OCI-LY1 (cell line): ENCODE data around the gene VAV2.

Experiments
- H2AFZ ChIP-seq: fragments of 200-600 bp; sonication (generic), shearing (Covaris generic); 2 replicates; pipeline ENCODE4 v1.6.0; 2014; ENCODE audit warnings: antibody characterized with exemption, mild to moderate bottlenecking, low read length
- H3F3A ChIP-seq: fragments of 200-600 bp; sonication (generic), shearing (Covaris generic); 2 replicates; pipeline ENCODE4 v1.6.0; 2014; ENCODE audit warnings: mild to moderate bottlenecking, antibody characterized with exemption, low read length, moderate library complexity; ENCODE audit not compliant: insufficient read depth
- H3K27ac ChIP-seq: fragments of 200-600 bp; sonication (generic); 2 replicates; pipeline ENCODE4 v1.5.1; 2014; ENCODE audit warnings: low read length, mixed run types, mild to moderate bottlenecking, low read depth; ENCODE audit not compliant: poor library complexity, severe bottlenecking
- H3K27me3 ChIP-seq: fragments of 200-600 bp; sonication (generic); 2 replicates; pipeline ENCODE4 v1.6.0; 2014; ENCODE audit warnings: antibody characterized with exemption, mild to moderate bottlenecking, low read length, moderate library complexity; ENCODE audit not compliant: insufficient read depth
- H3K36me3 ChIP-seq: fragments of 200-600 bp; sonication (generic); 2 replicates; pipeline ENCODE4 v1.6.1; 2014; ENCODE audit warnings: mild to moderate bottlenecking, antibody characterized with exemption, low read length, moderate library complexity, mixed read lengths; ENCODE audit not compliant: insufficient read depth
- H3K4me1 ChIP-seq: fragments of 200-600 bp; sonication (generic); 2 replicates; pipeline ENCODE4 v1.5.1; 2014; ENCODE audit warnings: mild to moderate bottlenecking, low read length, moderate library complexity; ENCODE audit not compliant: insufficient read depth, severe bottlenecking
- H3K4me2 ChIP-seq: fragments of 200-600 bp; sonication (generic), shearing (Covaris generic); 2 replicates; pipeline ENCODE4 v1.6.1; 2014; ENCODE audit warnings: low read length
- H3K4me3 ChIP-seq: fragments of 200-600 bp; sonication (generic); 2 replicates; pipeline ENCODE4 v1.5.1; 2014; ENCODE audit warnings: low read length, low read depth, mild to moderate bottlenecking, mixed read lengths; ENCODE audit not compliant: poor library complexity, severe bottlenecking
- H3K79me2 ChIP-seq: fragments of 200-600 bp; shearing (Covaris generic); 2 replicates; pipeline ENCODE4 v1.6.1; 2016; ENCODE audit warnings: mixed run types, low read length, mixed read lengths; ENCODE audit not compliant: insufficient read depth
- H3K9ac ChIP-seq: fragments of 200-600 bp; sonication (generic), shearing (Covaris generic); 2 replicates; pipeline ENCODE4 v1.6.1; 2014; ENCODE audit warnings: mild to moderate bottlenecking, low read length, mixed read lengths
- H3K9me2 ChIP-seq: fragments of 200-600 bp; sonication (generic), shearing (Covaris generic); 2 replicates; pipeline ENCODE4 v1.6.1; 2014; ENCODE audit warnings: low read depth, mild to moderate bottlenecking, low read length, mixed read lengths
- H3K9me3 ChIP-seq: fragments of 200-600 bp; shearing (Covaris generic); 2 replicates; pipeline ENCODE4 v1.6.1; 2014; ENCODE audit warnings: low read length, mixed read lengths
- H4K20me1 ChIP-seq: fragments of 200-600 bp; sonication (generic), shearing (Covaris generic); 2 replicates; pipeline ENCODE4 v1.6.0; 2016; ENCODE audit warnings: mild to moderate bottlenecking, low read length; ENCODE audit not compliant: insufficient read depth
- EZH2 ChIP-seq: fragments of 200-600 bp; sonication (generic), shearing (Covaris generic); IDR thresholded peaks from 2 replicates; pipeline ENCODE4 v1.8.0; 2017; ENCODE audit warnings: borderline replicate concordance, mixed run types, mild to moderate bottlenecking, antibody characterized with exemption, low read length, moderate library complexity, mixed read lengths
- TF ChIP-seq, protein P1 (sequence below): fragments of 200-600 bp; sonication (generic), shearing (Covaris generic); IDR thresholded peaks from 2 replicates; pipeline ENCODE4 v1.5.1; 2017; ENCODE audit warnings: mild to moderate bottlenecking, antibody characterized with exemption, low read length, moderate library complexity, mixed read lengths

Gene VAV2

GRCh38 chr9:133735415-133735775, 256.7 kb downstream of the VAV2 start:
- no peak overlapping the region for H3K4me2 ChIP-seq
- H3K4me3 ChIP-seq, result no peak overlapping the region
- no peak overlapping the region for H3K9ac ChIP-seq
- no peaks in the 10 kb centered on the region for H3K9me3 ChIP-seq
- no peaks in the 10 kb centered on the region for H3K79me2 ChIP-seq
- no peaks in the 10 kb centered on the region for H3K36me3 ChIP-seq
- H3K27ac ChIP-seq, result no peak overlapping the region
- no peaks in the 10 kb centered on the region for H3K4me1 ChIP-seq
- TF ChIP-seq, protein P1, sequence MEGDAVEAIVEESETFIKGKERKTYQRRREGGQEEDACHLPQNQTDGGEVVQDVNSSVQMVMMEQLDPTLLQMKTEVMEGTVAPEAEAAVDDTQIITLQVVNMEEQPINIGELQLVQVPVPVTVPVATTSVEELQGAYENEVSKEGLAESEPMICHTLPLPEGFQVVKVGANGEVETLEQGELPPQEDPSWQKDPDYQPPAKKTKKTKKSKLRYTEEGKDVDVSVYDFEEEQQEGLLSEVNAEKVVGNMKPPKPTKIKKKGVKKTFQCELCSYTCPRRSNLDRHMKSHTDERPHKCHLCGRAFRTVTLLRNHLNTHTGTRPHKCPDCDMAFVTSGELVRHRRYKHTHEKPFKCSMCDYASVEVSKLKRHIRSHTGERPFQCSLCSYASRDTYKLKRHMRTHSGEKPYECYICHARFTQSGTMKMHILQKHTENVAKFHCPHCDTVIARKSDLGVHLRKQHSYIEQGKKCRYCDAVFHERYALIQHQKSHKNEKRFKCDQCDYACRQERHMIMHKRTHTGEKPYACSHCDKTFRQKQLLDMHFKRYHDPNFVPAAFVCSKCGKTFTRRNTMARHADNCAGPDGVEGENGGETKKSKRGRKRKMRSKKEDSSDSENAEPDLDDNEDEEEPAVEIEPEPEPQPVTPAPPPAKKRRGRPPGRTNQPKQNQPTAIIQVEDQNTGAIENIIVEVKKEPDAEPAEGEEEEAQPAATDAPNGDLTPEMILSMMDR, result no peak
- no peak for TF ChIP-seq EZH2
- no peaks in the 10 kb centered on the region for H3K27me3 ChIP-seq
- H2AFZ ChIP-seq, result no peak overlapping the region
- H3K9me2 ChIP-seq, result no peaks in the 10 kb centered on the region
- H4K20me1 ChIP-seq, result no peaks in the 10 kb centered on the region
- H3F3A ChIP-seq, result no peaks in the 10 kb centered on the region

DNA sequence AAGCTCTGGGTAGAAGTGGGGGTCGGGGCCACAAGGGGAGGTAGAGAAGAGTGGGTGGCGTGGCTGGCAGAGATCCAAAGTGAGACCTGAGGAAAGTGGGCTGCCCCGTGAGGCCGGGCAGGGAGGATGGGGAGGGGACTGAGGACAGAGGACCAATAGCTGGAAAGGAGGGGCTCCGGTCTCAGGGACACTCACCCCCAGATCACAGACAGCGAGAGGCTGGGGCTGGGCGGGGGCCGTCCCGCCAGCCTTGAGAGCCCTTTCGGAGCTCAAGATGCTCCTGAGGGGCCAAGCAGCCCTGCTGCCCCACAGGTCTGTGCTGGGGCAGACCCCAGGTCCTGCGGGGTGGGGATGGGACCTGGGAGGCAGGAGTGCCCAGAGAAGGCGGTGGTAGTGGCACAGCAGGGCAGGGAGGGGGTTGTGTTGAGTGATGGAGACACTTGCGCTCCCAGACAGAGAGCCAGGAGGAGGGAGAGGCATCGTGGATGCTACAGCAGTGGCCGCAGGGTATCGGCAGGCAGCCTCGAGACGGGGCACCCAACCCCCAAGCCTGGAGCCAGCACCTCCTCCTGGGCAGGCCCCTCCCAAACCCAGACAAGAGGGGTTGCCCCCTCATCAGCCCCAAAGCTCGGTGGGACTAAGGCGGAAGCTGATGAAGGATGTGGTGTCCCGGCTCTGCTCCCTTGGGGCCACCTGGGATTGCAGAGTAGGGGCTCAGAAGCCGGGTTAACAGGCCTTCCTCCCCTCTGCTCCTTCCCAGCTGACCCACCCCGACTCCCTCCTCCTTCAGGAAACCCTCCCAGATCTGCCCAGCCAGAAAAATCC, 257.3 kb downstream of the VAV2 start:
- no peaks in the 10 kb centered on the region for H3K4me1 ChIP-seq
- H3K27me3 ChIP-seq, result no peaks in the 10 kb centered on the region
- H3K79me2 ChIP-seq, result no peaks in the 10 kb centered on the region
- H3K9me2 ChIP-seq, result no peaks in the 10 kb centered on the region
- no peak overlapping the region for H2AFZ ChIP-seq
- H3F3A ChIP-seq, result no peaks in the 10 kb centered on the region
- H3K27ac ChIP-seq, result no peak overlapping the region
- H3K9ac ChIP-seq, result no peak overlapping the region
- H3K9me3 ChIP-seq, result no peaks in the 10 kb centered on the region
- no peak overlapping the region for H3K4me2 ChIP-seq
- H3K36me3 ChIP-seq, result no peaks in the 10 kb centered on the region
- H3K4me3 ChIP-seq, result no peak overlapping the region
- no peaks in the 10 kb centered on the region for H4K20me1 ChIP-seq
- TF ChIP-seq, protein P1, result no peak
- TF ChIP-seq EZH2, result no peak

DNA sequence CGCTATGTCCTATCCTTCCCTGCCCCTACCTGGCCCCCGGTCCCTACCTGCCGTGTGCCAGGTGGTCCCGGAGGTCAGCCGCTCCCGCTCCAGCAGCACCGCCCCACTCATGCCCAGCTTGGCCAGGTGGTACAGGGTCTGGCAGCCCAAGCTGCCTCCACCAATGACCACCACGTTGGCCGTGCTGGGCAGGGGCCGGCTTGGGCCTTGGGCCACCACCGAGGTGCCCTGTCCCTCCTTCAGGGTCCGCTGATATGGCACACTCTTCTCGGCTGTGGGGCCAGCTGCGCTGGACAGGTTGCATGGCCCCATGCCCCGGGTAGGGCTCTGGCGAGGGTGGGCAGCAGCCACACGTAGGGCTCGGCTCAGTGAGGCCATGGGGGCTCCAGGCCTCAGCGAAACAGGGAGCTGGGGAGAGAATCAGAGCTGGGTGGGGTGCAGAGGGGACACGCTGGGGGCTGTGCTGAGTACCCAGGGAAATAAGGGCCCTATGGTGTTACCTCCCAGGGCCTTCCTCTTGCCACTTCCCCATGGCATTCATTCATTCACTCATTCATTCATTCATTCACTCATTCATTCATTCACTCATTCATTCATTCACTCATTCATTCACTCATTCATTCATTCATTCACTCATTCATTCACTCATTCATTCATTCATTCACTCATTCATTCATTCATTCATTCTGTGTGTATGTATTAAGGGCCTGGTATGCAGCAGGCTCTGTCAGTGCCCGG, 258.2 kb downstream of the VAV2 start:
- Histone ChIP-seq H3K4me2 (no peak overlapping the region), H3K36me3 (no peaks in the 10 kb centered on the region), H3K4me1 (no peaks in the 10 kb centered on the region), H3K9ac (no peak overlapping the region), H3K9me3 (no peaks in the 10 kb centered on the region), H3K79me2 (no peaks in the 10 kb centered on the region), H3K27ac (no peak overlapping the region), H4K20me1 (no peaks in the 10 kb centered on the region), H3K27me3 (no peaks in the 10 kb centered on the region), H3K4me3 (no peak overlapping the region), H3F3A (no peaks in the 10 kb centered on the region), H2AFZ (no peak overlapping the region), H3K9me2 (no peaks in the 10 kb centered on the region)
- TF ChIP-seq EZH2, result no peak
- TF ChIP-seq, protein P1, result no peak
